CMK (cell line): ENCODE measurements around the gene NCCRP1.
"Not testable (repeated sequence)": the region's sequence is repeated elsewhere in the genome, so short reads cannot be mapped to it uniquely, and the experiment has no call there.

Experiments
- DNase-seq: peaks from one replicate; pipeline ENCODE4 v3.0.0-alpha.2; 2010; ENCODE audit warnings: low read depth

The NCCRP1 gene

GRCh38 chr19:39208175-39208795 lies 11.5 kb downstream of the NCCRP1 start:
- DNase-seq, result no peak

DNA sequence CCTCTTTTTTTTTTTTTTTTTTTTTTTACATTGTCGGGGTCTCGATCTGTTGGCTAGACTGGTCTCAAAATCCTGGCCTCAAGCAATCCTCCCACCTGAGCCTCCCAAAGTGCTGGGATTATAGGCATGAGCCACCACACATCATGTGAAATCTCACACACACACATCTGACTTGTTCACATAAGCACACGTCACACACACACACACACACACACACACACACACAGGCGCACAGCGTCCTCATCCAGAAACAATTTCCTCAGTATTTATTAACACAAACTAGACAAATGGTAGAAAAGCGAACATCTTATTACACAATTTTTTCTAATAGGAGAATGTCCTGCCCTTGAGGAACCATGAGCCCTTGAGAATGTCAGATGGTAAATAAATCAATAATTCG lies 12.4 kb downstream of the NCCRP1 start:
- DNase-seq, result no peak

- no peak for DNase-seq
Observed at GRCh38 chr19:39211731-39212374, 15.1 kb downstream of the NCCRP1 start.

DNA sequence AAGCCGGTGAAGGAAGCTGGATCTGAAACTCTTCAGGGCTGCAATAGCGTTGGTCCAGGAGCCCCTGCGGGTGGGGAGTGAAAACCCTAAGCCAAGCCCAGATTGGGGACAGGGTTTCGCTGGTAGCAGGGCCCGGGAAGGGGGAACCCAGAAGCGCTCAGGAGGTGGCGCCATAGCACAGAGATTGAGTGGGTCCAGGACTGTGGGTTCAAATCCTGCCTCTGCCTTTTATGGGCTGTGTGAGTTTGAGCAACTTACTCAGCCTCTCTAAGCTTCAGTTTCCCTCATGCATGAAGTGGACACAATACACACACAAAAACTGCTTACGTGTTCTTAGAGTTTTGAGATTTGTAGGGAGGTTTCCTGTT lies 15.6 kb downstream of the NCCRP1 start:
- no peak for DNase-seq

GRCh38 chr19:39215323-39215722 lies 18.6 kb downstream of the NCCRP1 start:
- DNase-seq, result not testable (repeated sequence)

GRCh38 chr19:39217094-39217493 lies 20.3 kb downstream of the NCCRP1 start:
- no peak for DNase-seq

DNA sequence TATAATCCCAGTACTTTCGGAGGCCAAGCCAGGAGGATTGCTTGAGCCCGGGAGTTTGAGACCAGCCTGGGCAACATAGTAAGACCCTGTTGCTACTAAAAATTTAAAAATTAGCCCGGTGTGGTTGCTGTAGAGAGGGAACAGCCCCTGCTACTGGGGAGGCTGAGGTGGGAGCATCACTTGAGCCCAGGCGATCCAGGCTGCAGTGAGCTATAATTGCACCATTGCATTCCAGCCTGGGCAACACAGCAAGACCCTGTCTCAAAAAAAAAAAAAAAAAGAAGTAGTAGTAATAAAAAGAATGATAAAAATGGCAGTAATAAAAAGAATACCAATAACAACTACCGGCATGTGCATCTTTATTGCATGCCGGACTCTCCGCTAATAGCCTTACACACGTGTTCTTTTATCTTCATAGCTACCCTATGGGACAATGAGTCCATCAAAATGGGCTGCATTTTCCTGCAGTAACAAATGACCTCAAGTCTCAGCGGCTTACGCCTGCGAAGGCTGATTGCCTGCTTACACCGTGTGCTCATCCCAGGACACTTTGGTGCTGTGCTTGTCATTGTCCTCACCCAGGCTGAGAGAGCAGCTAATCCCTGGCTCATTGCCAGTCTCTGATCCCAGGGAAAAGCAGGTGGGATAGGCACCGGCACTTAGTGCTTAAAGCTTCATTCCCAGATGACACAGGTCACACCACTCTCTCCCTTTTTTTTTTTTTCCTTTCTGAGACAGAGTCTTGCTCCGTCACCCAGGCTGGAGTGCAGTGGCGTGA lies 21.7 kb downstream of the NCCRP1 start:
- DNase-seq, result no peak

GRCh38 chr19:39219108-39219507 lies 22.3 kb downstream of the NCCRP1 start:
- not testable (repeated sequence) for DNase-seq

DNA sequence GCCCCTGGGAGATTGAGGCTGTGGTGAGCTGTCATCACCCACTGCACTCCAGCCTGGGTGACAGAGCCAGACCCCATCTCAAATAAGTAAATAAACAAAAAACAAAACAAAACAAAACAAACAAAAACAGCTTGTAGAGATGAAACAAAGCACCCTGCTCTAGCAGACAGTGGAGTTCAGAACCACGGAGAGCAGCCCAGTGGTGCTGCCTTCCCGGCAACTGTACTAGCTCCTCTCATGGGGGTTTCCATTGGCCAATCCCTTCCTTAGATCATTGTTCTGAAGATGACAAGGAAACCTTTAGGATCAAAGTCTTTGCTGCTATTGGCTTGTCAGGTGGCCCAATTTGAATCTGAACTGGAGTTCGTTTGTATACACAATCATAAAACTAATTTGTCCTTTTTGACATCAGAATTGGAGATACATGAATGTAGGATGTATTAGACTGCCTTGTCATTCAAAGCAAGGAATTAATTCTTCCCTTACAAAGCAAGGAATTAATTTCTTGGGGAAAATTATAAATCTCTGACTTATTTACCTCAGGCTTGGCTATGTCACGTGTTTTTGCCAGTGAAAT lies 27.0 kb downstream of the NCCRP1 start:
- DNase-seq, result no peak

GRCh38 chr19:39224910-39225309 lies 28.1 kb downstream of the NCCRP1 start:
- DNase-seq, result no peak

DNA sequence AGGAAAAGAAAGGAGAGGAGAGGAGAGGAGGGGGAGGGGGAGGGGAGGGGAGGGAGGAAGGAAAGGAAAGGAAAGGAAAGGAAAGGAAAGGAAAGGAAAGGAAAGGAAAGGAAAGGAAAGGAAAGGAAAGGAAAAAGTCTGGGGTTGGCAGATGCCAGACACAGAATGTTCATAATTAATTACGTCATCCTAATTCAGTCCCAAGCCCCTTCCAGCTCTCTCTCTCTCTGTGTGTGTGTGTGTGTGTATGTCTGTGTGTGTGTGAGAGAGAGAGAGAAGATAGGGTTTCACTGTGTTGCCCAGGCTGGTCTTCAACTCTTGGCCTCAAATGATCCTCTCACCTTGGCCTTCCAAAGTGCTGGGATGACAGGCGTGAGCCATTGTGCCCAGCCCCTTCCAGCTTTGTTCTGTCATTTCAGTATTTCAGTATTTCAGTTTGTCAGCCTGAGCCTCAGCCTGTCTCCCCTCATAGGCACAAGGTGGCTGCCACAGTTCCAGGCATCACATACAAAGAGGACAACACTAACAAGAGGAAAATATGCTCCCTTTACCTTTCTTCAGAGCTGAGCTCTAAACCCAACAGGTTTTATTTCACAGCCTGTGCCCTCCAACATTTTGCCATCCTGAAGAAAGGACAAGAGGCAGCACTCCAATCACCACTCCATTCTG lies 33.5 kb downstream of the NCCRP1 start:
- no peak for DNase-seq

- no peak for DNase-seq
Observed at GRCh38 chr19:39232708-39233107, 35.9 kb downstream of the NCCRP1 start.

GRCh38 chr19:39236527-39236926 lies 39.8 kb downstream of the NCCRP1 start:
- no peak for DNase-seq

DNA sequence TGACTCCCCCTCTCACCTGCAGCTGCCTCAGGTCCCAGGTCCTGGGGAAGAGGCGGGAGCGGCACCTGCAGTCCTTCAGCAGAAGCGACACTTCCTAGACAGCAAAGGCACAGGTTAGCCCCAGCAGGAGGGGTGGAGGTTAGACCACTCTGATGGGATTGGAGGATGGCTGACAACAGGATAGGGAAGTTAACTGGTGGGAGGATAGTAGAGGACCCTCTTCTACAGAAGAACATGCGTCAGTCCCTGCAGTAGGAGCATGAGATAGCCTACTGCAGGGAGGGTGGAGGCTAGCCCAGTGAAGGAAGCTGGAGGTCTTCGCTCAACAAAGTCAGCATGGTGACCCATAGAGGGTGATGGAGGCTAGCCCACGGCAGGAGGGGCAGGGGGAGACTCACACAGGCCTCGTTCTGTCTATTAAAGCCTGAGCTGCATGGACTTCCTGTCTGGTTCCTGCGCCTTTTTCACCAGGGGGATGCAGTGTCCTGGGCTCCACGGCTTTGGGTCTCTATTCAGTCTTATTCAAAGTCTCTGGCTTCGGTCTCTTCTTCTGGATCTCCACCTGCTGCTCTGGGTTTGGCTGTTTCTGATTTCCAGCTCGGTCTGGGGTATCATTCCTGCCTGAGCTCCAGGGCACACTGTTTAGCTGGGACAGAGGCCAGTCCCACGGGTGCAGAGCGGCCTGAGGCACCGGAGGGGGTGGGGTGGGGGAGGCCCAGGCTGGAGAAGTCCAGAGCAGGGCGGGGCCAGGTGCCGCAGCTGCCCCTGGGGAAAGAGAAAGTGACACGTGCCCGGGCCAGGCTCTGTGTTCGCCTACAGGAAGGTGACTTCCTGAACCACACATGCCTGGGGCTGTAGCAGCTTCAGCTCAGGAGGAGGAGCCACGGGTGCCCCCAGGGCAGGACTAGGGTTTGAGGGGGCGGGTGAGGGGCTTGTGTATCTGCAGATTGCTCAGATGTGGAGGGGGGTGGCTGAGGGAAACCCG lies 40.7 kb downstream of the NCCRP1 start:
- peak; percentile 30 for DNase-seq

GRCh38 chr19:39238209-39238608 lies 41.4 kb downstream of the NCCRP1 start:
- no peak for DNase-seq

GRCh38 chr19:39238944-39239343 lies 42.2 kb downstream of the NCCRP1 start:
- no peak for DNase-seq

DNA sequence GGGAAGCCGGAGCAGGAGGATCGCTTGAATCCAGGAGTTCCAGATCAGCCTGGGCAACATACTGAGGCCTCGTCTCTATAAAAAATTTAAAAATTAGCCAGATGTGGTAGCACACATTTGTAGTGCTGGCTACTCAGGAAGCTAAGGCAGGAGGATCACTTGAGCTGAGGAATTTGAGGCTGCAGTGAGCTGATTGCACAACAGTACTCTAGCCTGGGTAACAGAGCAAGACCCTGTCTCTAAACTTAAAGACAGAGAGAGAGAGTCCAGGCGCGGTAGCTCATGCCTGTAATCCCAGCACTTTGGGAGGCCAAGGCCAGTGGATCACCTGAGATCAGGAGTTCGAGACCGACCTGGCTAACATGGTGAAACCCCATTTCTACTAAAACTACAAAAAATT lies 43.7 kb downstream of the NCCRP1 start:
- DNase-seq, result no peak

GRCh38 chr19:39243741-39244140 lies 47.0 kb downstream of the NCCRP1 start:
- not testable (repeated sequence) for DNase-seq

DNA sequence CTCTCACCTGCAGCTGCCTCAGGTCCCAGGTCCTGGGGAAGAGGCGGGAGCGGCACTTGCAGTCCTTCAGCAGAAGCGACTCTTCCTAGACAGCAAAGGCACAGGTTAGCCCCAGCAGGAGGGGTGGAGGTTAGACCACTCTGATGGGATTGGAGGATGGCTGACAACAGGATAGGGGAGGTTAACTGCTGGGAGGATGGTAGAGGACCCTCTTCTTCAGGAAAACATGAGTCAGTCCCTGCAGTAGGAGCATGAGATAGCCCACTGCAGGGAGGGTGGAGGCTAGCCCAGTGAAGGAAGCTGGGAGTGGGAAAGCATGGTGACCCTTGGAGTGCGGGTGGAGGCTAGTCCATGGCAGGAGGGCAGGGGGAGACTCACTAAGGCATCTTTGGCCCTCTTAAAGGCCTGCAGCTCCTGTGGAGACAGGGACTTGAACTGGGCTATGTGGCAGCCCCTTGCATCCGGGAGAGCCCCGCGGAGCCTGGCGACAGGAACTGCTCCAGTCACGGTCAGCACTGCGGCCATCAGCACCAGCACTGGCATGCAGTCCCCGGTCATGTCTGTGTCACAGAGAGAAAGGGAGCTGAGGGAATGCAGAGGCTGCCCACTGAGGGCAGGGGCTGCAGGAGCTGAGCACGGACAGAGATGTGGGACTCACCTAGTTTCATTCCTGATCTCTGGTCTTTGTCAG lies 47.8 kb downstream of the NCCRP1 start, which contains the start of gene IFNL3:
Gene IFNL3, minus strand, starts transcription at position 597 of the 691 bp plus-strand sequence. Its CDS starts 39 bp downstream, at position 558.
- not testable (repeated sequence) for DNase-seq

DNA sequence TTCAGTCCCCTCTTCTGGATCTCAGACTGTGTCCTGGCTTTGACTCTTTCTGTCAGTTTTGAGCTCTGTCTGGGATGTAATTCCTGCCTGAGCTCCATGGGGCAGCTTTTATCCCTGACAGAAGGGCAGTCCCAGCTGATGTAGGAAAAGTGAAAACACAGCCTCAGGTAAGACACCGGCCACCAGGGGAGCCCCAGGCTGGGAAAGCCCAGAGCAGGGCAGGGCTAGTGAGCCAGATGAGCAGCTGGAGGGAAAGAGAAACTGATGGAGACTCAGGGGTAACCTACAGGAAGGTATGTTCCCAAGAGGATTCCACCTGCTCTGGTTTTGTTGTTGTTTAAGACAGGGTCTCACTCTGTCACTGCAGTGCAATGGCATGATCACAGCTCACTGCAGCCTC lies 48.4 kb downstream of the NCCRP1 start:
- not testable (repeated sequence) for DNase-seq
